HepG2 (cell line): ENCODE results near the gene SYAP1. TPM values are rescaled to one million over a fixed set of nuclear protein-coding genes. Genes with fewer than 3 reads are reported as not detected.

Experiments used
- DR1 ChIP-seq: sonication (generic); formaldehyde crosslinking; IDR thresholded peaks from 2 replicates; pipeline ENCODE4 v1.8.0; 2021; ENCODE audit warnings: mild to moderate bottlenecking, missing genetic modification reagents, inconsistent platforms
- FOXJ3 ChIP-seq: sonication (generic); formaldehyde crosslinking; IDR thresholded peaks from 2 replicates; pipeline ENCODE4 v1.4.0; 2020; ENCODE audit warnings: missing genetic modification reagents, mild to moderate bottlenecking, borderline replicate concordance
- GATAD2A ChIP-seq: IDR thresholded peaks from 2 replicates; pipeline ENCODE4 v1.6.1; 2016
- HNRNPH1 ChIP-seq: fragments of 200-400 bp; formaldehyde crosslinking; optimal IDR thresholded peaks from 2 replicates; pipeline ENCODE3; 2017; ENCODE audit warnings: mild to moderate bottlenecking, low read depth, low read length
- LBX2 ChIP-seq: sonication (generic); formaldehyde crosslinking; IDR thresholded peaks from 2 replicates; pipeline ENCODE4 v1.5.0; 2020; ENCODE audit warnings: missing genetic modification reagents, mild to moderate bottlenecking, borderline replicate concordance
- NFKBIZ ChIP-seq: IDR thresholded peaks from 2 replicates; pipeline ENCODE4 v1.6.1; 2018; ENCODE audit warnings: missing genetic modification reagents, missing compliant biosample characterization
- POLR2AphosphoS2 ChIP-seq: IDR thresholded peaks from 2 replicates; pipeline ENCODE4 v1.6.1; 2011; ENCODE audit warnings: low read depth, low read length, improper control_type of control experiment
- PRDM10 ChIP-seq: sonication (generic); formaldehyde crosslinking; IDR thresholded peaks from 2 replicates; pipeline ENCODE4 v1.4.0; 2020; ENCODE audit warnings: low read depth, missing genetic modification reagents
- SATB2 ChIP-seq: sonication (generic); formaldehyde crosslinking; IDR thresholded peaks from 2 replicates; pipeline ENCODE4 v1.5.0; 2020; ENCODE audit warnings: missing genetic modification reagents
- SMARCE1 ChIP-seq: fragments of 450-650 bp; IDR thresholded peaks from 2 replicates; pipeline ENCODE4 v1.6.1; 2017; ENCODE audit warnings: borderline replicate concordance
- TRAFD1 ChIP-seq: sonication (generic); formaldehyde crosslinking; IDR thresholded peaks from 2 replicates; pipeline ENCODE4 v1.5.1; 2020; ENCODE audit warnings: missing genetic modification reagents, mild to moderate bottlenecking, borderline replicate concordance
- YY1 ChIP-seq: IDR thresholded peaks from 2 replicates; pipeline ENCODE4 v1.6.1; 2011; ENCODE audit warnings: low read length, low read depth, moderate library complexity, mild to moderate bottlenecking; ENCODE audit not compliant: insufficient read depth, insufficient replicate concordance
- ZNF205 ChIP-seq: IDR thresholded peaks from 2 replicates; pipeline ENCODE4 v1.6.1; 2018; ENCODE audit warnings: missing biosample characterization, missing genetic modification reagents
- ZNF296 ChIP-seq: sonication (generic); formaldehyde crosslinking; conservative IDR thresholded peaks from 2 replicates; pipeline ENCODE4 v1.5.0; 2020; ENCODE audit warnings: mild to moderate bottlenecking, missing genetic modification reagents
- ZSCAN5A ChIP-seq: sonication (generic); formaldehyde crosslinking; IDR thresholded peaks from 2 replicates; pipeline ENCODE4 v1.8.0; 2022; ENCODE audit warnings: mild to moderate bottlenecking, missing genetic modification reagents, borderline replicate concordance
- polyA plus RNA-seq, 8 experiments: library from polyadenylated mRNA; depleted of rRNA in 3 of 8; stranded (reverse) in 7 of 8; unstranded in 1 of 8; fragments of >200 nt; fragmentation: Illumina TruSeq in 4 of 8; extraction: Trizol in 4 of 8; gene quantifications; 2 replicates each; pipeline versions ENCODE4 v1.2.1 to v1.2.3, GENCODE V29; 2011 to 2016; ENCODE audit warnings: low read depth in 4 of 8, missing spikeins in 1 of 8, mixed read lengths in 1 of 8; ENCODE audit not compliant: insufficient read depth in 1 of 8
- total RNA-seq, 5 experiments: library from RNA; depleted of rRNA; stranded (reverse); fragments of >200 nt; fragmentation: Illumina TruSeq; extraction: Trizol; gene quantifications; 2 replicates each; pipeline ENCODE4 v1.2.3, GENCODE V29; 2016; ENCODE audit warnings: low read depth in 1 of 5

Gene SYAP1
- total and polyA plus RNA-seq, 2 of the 13 experiments (the other 11 are each of a cell fraction or from before 2014, with no cell fraction given), result 4.9 to 18.5 TPM

- TF ChIP-seq ZNF296 (CRISPR knock-in tag) (no peak), HNRNPH1 (no peak), PRDM10 (CRISPR knock-in tag) (peak; percentile 48; the same call in 1 of the 2 replicates), SATB2 (CRISPR knock-in tag) (no peak), POLR2AphosphoS2 (peak; percentile 94), TRAFD1 (CRISPR knock-in tag) (no peak), GATAD2A (CRISPR knock-in tag) (peak; percentile 2), NFKBIZ (CRISPR knock-in tag) (no peak), ZNF205 (CRISPR knock-in tag) (no peak), FOXJ3 (CRISPR knock-in tag) (peak; percentile 51; the same call in 1 of the 2 replicates), YY1 (peak; percentile 65), LBX2 (CRISPR knock-in tag) (no peak), SMARCE1 (no peak), DR1 (CRISPR knock-in tag) (peak; percentile 32; the same call in 1 of the 2 replicates), ZSCAN5A (CRISPR knock-in tag) (no peak)
Observed at GRCh38 chrX:16771483-16772398, 52.3 kb downstream of the SYAP1 start (continued).
